ENCODE results near the gene HMCN1.

Gene HMCN1

DNA sequence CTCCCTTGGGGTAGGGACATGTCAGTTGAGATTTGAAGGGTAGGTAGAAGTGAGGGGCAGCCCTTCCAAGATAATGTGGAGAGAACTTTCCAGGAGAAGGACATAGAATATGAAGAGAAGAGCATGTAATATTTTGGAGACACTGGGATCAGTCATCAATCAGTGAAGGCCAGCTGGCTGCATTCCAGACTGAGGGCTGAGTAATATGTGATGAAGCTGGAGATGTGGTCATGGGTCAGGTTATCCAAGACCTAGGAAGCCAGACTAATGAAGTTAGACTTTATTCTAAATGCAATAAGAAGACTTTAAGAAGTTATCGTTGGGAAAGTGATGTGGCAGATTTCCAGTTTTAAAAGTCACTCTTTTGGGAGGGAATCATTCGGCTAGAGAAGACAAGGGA, 262.0 kb downstream of the HMCN1 start:
- Histone ChIP-seq H3K27me3 (ENCODE audit: low read length) (no peaks in the 10 kb centered on the region), H3K9ac (ENCODE audit: low read length) (no peak overlapping the region), H3K36me3 (ENCODE audit: low read length) (no peaks in the 10 kb centered on the region), H3F3A (ENCODE audit: insufficient read depth) (no peaks in the 10 kb centered on the region), H3K9me3 (ENCODE audit: insufficient read depth, low read length) (no peaks in the 10 kb centered on the region), H3K27ac (ENCODE audit: low read depth, low read length) (no peak overlapping the region), H3K4me3 (ENCODE audit: insufficient read depth, low read length, poor library complexity, severe bottlenecking) (no peak overlapping the region), H3K4me2 (ENCODE audit: low read depth, low read length, poor library complexity, severe bottlenecking) (no peak overlapping the region), H4K20me1 (ENCODE audit: low read depth, low read length) (no peaks in the 10 kb centered on the region), H2AFZ (ENCODE audit: low read depth, low read length, severe bottlenecking) (no peak overlapping the region), H3K9me2 (replicated peaks; ENCODE audit: insufficient read depth, low read length) (no peaks in the 10 kb centered on the region), H3K79me2 (ENCODE audit: insufficient read depth, low read length) (no peaks in the 10 kb centered on the region)
- TF ChIP-seq, protein P1, sequence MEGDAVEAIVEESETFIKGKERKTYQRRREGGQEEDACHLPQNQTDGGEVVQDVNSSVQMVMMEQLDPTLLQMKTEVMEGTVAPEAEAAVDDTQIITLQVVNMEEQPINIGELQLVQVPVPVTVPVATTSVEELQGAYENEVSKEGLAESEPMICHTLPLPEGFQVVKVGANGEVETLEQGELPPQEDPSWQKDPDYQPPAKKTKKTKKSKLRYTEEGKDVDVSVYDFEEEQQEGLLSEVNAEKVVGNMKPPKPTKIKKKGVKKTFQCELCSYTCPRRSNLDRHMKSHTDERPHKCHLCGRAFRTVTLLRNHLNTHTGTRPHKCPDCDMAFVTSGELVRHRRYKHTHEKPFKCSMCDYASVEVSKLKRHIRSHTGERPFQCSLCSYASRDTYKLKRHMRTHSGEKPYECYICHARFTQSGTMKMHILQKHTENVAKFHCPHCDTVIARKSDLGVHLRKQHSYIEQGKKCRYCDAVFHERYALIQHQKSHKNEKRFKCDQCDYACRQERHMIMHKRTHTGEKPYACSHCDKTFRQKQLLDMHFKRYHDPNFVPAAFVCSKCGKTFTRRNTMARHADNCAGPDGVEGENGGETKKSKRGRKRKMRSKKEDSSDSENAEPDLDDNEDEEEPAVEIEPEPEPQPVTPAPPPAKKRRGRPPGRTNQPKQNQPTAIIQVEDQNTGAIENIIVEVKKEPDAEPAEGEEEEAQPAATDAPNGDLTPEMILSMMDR (IDR thresholded peaks at IDR 0.05; ENCODE audit: insufficient read depth, low read length, poor library complexity, severe bottlenecking) = no peak
- no peak for TF ChIP-seq EZH2phosphoT487 (conservative IDR thresholded peaks at IDR 0.05; ENCODE audit: low read length)

DNA sequence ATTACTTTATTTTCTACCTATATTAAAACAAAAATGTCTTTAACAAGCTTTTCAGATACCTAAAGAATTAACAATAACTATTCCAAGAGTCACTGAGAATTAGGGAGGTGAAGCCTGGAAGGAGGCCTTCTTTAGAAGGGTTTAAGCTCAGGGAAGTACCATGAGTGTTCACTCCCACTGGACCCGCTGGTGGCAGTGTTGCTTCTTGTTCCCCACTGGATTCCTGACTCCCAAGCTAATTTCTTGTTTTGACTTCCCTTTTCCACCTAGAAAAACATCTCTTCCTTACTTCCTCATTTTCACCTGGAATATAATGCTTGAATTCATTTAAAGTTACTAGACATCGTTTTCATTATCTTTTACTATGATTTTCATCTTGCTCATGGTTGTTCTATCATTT, 264.2 kb downstream of the HMCN1 start:
- Histone ChIP-seq H3F3A (ENCODE audit: insufficient read depth) (no peaks in the 10 kb centered on the region), H4K20me1 (ENCODE audit: low read depth, low read length) (no peaks in the 10 kb centered on the region), H2AFZ (ENCODE audit: low read depth, low read length, severe bottlenecking) (no peak overlapping the region), H3K27me3 (ENCODE audit: low read length) (no peaks in the 10 kb centered on the region), H3K9ac (ENCODE audit: low read length) (no peak overlapping the region), H3K79me2 (ENCODE audit: insufficient read depth, low read length) (no peaks in the 10 kb centered on the region), H3K36me3 (ENCODE audit: low read length) (no peaks in the 10 kb centered on the region), H3K27ac (ENCODE audit: low read depth, low read length) (no peak overlapping the region), H3K4me2 (ENCODE audit: low read depth, low read length, poor library complexity, severe bottlenecking) (no peak overlapping the region), H3K9me2 (replicated peaks; ENCODE audit: insufficient read depth, low read length) (no peaks in the 10 kb centered on the region), H3K4me3 (ENCODE audit: insufficient read depth, low read length, poor library complexity, severe bottlenecking) (no peak overlapping the region), H3K9me3 (ENCODE audit: insufficient read depth, low read length) (no peaks in the 10 kb centered on the region)
- no peak for TF ChIP-seq EZH2phosphoT487 (conservative IDR thresholded peaks at IDR 0.05; ENCODE audit: low read length)
- TF ChIP-seq, protein P1 (IDR thresholded peaks at IDR 0.05; ENCODE audit: insufficient read depth, low read length, poor library complexity, severe bottlenecking) = no peak

GRCh38 chr1:186002406-186002805, 268.2 kb downstream of the HMCN1 start:
- Histone ChIP-seq H3F3A (ENCODE audit: insufficient read depth) (no peaks in the 10 kb centered on the region), H3K9me2 (replicated peaks; ENCODE audit: insufficient read depth, low read length) (no peaks in the 10 kb centered on the region), H3K9ac (ENCODE audit: low read length) (no peak overlapping the region)

More at GRCh38 chr1:186002406-186002805, 268.2 kb downstream of the HMCN1 start:
- Histone ChIP-seq H3K27me3 (ENCODE audit: low read length) (no peaks in the 10 kb centered on the region), H3K4me3 (ENCODE audit: insufficient read depth, low read length, poor library complexity, severe bottlenecking) (no peak overlapping the region), H3K4me2 (ENCODE audit: low read depth, low read length, poor library complexity, severe bottlenecking) (no peak overlapping the region), H4K20me1 (ENCODE audit: low read depth, low read length) (no peaks in the 10 kb centered on the region), H3K27ac (ENCODE audit: low read depth, low read length) (no peak overlapping the region), H3K9me3 (ENCODE audit: insufficient read depth, low read length) (no peaks in the 10 kb centered on the region), H3K36me3 (ENCODE audit: low read length) (no peaks in the 10 kb centered on the region), H2AFZ (ENCODE audit: low read depth, low read length, severe bottlenecking) (no peak overlapping the region), H3K79me2 (ENCODE audit: insufficient read depth, low read length) (no peaks in the 10 kb centered on the region)
- TF ChIP-seq EZH2phosphoT487 (conservative IDR thresholded peaks at IDR 0.05; ENCODE audit: low read length) = no peak
- TF ChIP-seq, protein P1 (IDR thresholded peaks at IDR 0.05; ENCODE audit: insufficient read depth, low read length, poor library complexity, severe bottlenecking) = no peak
